Urinary bladder (tissue), 4 donors: ENCODE results near the gene FAM81B. TPM values are rescaled to one million over a fixed set of nuclear protein-coding genes. Genes with fewer than 3 reads are reported as not detected.
"Not testable (repeated sequence)": the region's sequence is repeated elsewhere in the genome, so short reads cannot be mapped to it uniquely, and the experiment has no call there.

Experiments
- DNase-seq: peaks from one replicate; pipeline ENCODE4 v3.0.0-alpha.2; 2015; ENCODE audit errors: extremely low spot score
- H3K27ac ChIP-seq: one replicate; pipeline ENCODE4 v1.5.1; 2013; ENCODE audit warnings: low read depth, mild to moderate bottlenecking, moderate library complexity
- H3K36me3 ChIP-seq: one replicate; pipeline ENCODE4 v1.6.1; 2013; ENCODE audit warnings: mild to moderate bottlenecking, moderate library complexity; ENCODE audit not compliant: insufficient read depth
- H3K4me1 ChIP-seq: one replicate; pipeline ENCODE4 v1.6.1; 2013; ENCODE audit warnings: mild to moderate bottlenecking, moderate library complexity; ENCODE audit not compliant: insufficient read depth
- H3K4me3 ChIP-seq: one replicate; pipeline ENCODE4 v1.5.1; 2013; ENCODE audit warnings: low read depth, low read length
- WGBS: extraction: QIAGEN DNeasy Blood & Tissue Kit; methylation state at CpG from one replicate; pipeline ENCODE4 v1.1.7; 2013; 5-methylcytosine and 5-hydroxymethylcytosine counted together
- polyA plus RNA-seq: library from polyadenylated mRNA; stranded (reverse); fragments of 200-250 nt; gene quantifications from one replicate; pipeline ENCODE4 v1.2.3, GENCODE V29; 2013
- total RNA-seq: library from RNA; depleted of rRNA; stranded (reverse); fragments of >200 nt; gene quantifications from one replicate; pipeline ENCODE4 v1.2.3, GENCODE V29; 2014
- donor health status: healthy with polysubstance abuse.
- donor health status: healthy.

The FAM81B gene
- total RNA-seq (0.42 TPM), polyA plus RNA-seq (not detected)

GRCh38 chr5:95390812-95391492 is at the start of gene FAM81B:
TSS of gene FAM81B (plus strand) at chr5:95391366. CDS start at chr5:95391390, 24 bp downstream.
- WGBS, result 76% methylated on average over 2 of the region's 2 CpGs
- Histone ChIP-seq H3K4me1 (no peaks in the 10 kb centered on the region), H3K27ac (no peak within 1 kb of the TSS), H3K4me3 (no peak within 1 kb of the TSS), H3K36me3 (no peaks in the 10 kb centered on the region)
- no peak for DNase-seq

- WGBS, result 89% methylated on average over 2 of the region's 2 CpGs
- not testable (repeated sequence) for H3K36me3 ChIP-seq, H3K4me1 ChIP-seq, DNase-seq, H3K27ac ChIP-seq, H3K4me3 ChIP-seq
Observed at GRCh38 chr5:95341444-95341843, 49.7 kb upstream of the FAM81B start.

- Histone ChIP-seq H3K4me1 (no peaks in the 10 kb centered on the region), H3K27ac (no peak overlapping the region), H3K4me3 (no peak overlapping the region), H3K36me3 (no peaks in the 10 kb centered on the region)
- 43% methylated on average over 4 of the region's 4 CpGs for WGBS
- no peak for DNase-seq
Observed at GRCh38 chr5:95347506-95348120, 43.6 kb upstream of the FAM81B start.

GRCh38 chr5:95350631-95351030 is 40.5 kb upstream of the FAM81B start:
- no peak for DNase-seq
- Histone ChIP-seq H3K36me3 (no peaks in the 10 kb centered on the region), H3K4me1 (no peaks in the 10 kb centered on the region), H3K4me3 (no peak overlapping the region), H3K27ac (no peak overlapping the region)
- 43% methylated on average over 1 of the region's 1 CpG for WGBS

- Histone ChIP-seq H3K36me3 (no peaks in the 10 kb centered on the region), H3K4me1 (no peaks in the 10 kb centered on the region), H3K27ac (no peak overlapping the region), H3K4me3 (no peak overlapping the region)
- WGBS, result 57% methylated on average over 3 of the region's 3 CpGs
- no peak for DNase-seq
Observed at GRCh38 chr5:95352691-95353090, 38.5 kb upstream of the FAM81B start.

- DNase-seq, result no peak
- no peak overlapping the region for H3K4me3 ChIP-seq
- H3K36me3 ChIP-seq, result no peaks in the 10 kb centered on the region
- H3K4me1 ChIP-seq, result no peaks in the 10 kb centered on the region
- WGBS, result 52% methylated on average over 2 of the region's 2 CpGs
- no peak overlapping the region for H3K27ac ChIP-seq
Observed at GRCh38 chr5:95358320-95358719, 32.8 kb upstream of the FAM81B start.

- 41% methylated on average over 2 of the region's 2 CpGs for WGBS
Observed at GRCh38 chr5:95358848-95359247, 32.3 kb upstream of the FAM81B start.

GRCh38 chr5:95360667-95361066 is 30.5 kb upstream of the FAM81B start:
- not testable (repeated sequence) for H3K27ac ChIP-seq, DNase-seq, H3K4me3 ChIP-seq, H3K4me1 ChIP-seq, H3K36me3 ChIP-seq
- WGBS, result 85% methylated on average over 2 of the region's 2 CpGs

More at GRCh38 chr5:95358848-95359247, 32.3 kb upstream of the FAM81B start:
- H3K36me3 ChIP-seq, result no peaks in the 10 kb centered on the region
- no peak overlapping the region for H3K4me3 ChIP-seq
- no peak for DNase-seq
- no peaks in the 10 kb centered on the region for H3K4me1 ChIP-seq
- H3K27ac ChIP-seq, result no peak overlapping the region

GRCh38 chr5:95365302-95366095 is 25.7 kb upstream of the FAM81B start:
- no peak overlapping the region for H3K4me3 ChIP-seq
- no peak for DNase-seq
- 76% methylated on average over 8 of the region's 8 CpGs for WGBS
- H3K27ac ChIP-seq, result no peak overlapping the region
- no peaks in the 10 kb centered on the region for H3K36me3 ChIP-seq
- no peaks in the 10 kb centered on the region for H3K4me1 ChIP-seq

GRCh38 chr5:95369782-95370181 is 21.4 kb upstream of the FAM81B start:
- DNase-seq, result no peak
- WGBS, result 53% methylated on average over 3 of the region's 3 CpGs
- H3K4me1 ChIP-seq, result no peaks in the 10 kb centered on the region
- H3K36me3 ChIP-seq, result no peaks in the 10 kb centered on the region
- H3K4me3 ChIP-seq, result no peak overlapping the region
- no peak overlapping the region for H3K27ac ChIP-seq

GRCh38 chr5:95374061-95374460 is 17.1 kb upstream of the FAM81B start:
- no peak overlapping the region for H3K27ac ChIP-seq
- H3K4me1 ChIP-seq, result no peaks in the 10 kb centered on the region
- H3K4me3 ChIP-seq, result no peak overlapping the region
- WGBS, result 80% methylated on average over 7 of the region's 7 CpGs
- no peak for DNase-seq
- H3K36me3 ChIP-seq, result no peaks in the 10 kb centered on the region

GRCh38 chr5:95375591-95375990 is 15.6 kb upstream of the FAM81B start:
- no peak for DNase-seq
- H3K4me3 ChIP-seq, result no peak overlapping the region
- H3K36me3 ChIP-seq, result no peaks in the 10 kb centered on the region
- WGBS, result 62% methylated on average over 4 of the region's 4 CpGs
- H3K27ac ChIP-seq, result no peak overlapping the region
- no peaks in the 10 kb centered on the region for H3K4me1 ChIP-seq

GRCh38 chr5:95379133-95379532 is 12.0 kb upstream of the FAM81B start:
- H3K4me1 ChIP-seq, result no peaks in the 10 kb centered on the region
- DNase-seq, result no peak
- H3K36me3 ChIP-seq, result no peaks in the 10 kb centered on the region
- WGBS, result 83% methylated on average over 2 of the region's 2 CpGs
- H3K27ac ChIP-seq, result no peak overlapping the region
- H3K4me3 ChIP-seq, result no peak overlapping the region

- Histone ChIP-seq H3K36me3 (no peaks in the 10 kb centered on the region), H3K4me3 (no peak overlapping the region), H3K27ac (no peak overlapping the region), H3K4me1 (no peaks in the 10 kb centered on the region)
- DNase-seq, result no peak
- 90% methylated on average over 5 of the region's 5 CpGs for WGBS
Observed at GRCh38 chr5:95380103-95380628, 11.0 kb upstream of the FAM81B start.
